GM21737 (cell line): ENCODE data around the gene KCNN3.
"Not testable (repeated sequence)": the region's sequence is repeated elsewhere in the genome, so short reads cannot be mapped to it uniquely, and the experiment has no call there.

Experiments
- ATAC-seq: cut with Tn5 transposase; IDR thresholded peaks from one replicate; pipeline ENCODE4 v1.9.1; 2021; ENCODE audit warnings: mild to moderate bottlenecking, moderate library complexity; ENCODE audit not compliant: unreplicated experiment

Gene KCNN3

GRCh38 chr1:154670310-154671270, 199.5 kb downstream of the KCNN3 start:
- not testable (repeated sequence) for ATAC-seq

DNA sequence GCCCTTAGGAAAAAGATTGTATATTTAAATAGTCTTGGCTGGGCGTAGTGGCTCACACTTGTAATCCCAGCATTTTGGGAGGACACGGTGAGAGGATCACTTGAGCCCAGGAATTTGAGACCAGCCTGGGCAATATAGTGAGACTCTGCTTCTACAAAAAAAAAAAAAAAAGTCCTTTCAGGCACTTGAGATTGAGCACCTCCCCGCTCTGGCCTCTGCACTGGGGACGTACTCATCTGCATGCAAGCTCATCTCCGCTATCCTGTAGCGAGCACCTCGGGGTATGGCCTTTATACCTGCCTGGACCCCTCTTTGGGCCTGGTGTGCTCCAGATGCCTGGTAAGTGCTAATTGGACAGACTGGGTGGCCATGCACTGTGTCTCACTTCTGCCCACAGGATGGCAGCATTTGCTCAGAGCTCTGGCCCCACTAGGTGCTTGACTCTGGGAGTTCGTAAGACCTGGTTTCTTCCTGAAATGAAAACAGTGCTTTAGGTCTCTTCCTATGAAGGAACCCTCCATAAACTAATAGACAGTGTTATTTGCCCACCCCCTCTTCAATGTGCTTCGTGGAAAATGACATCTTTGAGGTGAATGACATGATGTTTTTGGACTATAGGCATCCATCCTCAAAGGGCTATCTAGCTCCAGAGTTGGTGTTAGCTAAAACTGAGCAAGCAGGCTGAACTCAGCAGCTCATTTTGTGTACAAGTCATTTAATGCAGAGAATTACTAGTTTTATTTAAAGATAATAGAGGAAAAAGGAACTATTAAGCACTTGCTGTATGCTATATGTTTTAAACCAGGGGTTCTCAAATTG, 200.4 kb downstream of the KCNN3 start:
- ATAC-seq, result peak; percentile 77

DNA sequence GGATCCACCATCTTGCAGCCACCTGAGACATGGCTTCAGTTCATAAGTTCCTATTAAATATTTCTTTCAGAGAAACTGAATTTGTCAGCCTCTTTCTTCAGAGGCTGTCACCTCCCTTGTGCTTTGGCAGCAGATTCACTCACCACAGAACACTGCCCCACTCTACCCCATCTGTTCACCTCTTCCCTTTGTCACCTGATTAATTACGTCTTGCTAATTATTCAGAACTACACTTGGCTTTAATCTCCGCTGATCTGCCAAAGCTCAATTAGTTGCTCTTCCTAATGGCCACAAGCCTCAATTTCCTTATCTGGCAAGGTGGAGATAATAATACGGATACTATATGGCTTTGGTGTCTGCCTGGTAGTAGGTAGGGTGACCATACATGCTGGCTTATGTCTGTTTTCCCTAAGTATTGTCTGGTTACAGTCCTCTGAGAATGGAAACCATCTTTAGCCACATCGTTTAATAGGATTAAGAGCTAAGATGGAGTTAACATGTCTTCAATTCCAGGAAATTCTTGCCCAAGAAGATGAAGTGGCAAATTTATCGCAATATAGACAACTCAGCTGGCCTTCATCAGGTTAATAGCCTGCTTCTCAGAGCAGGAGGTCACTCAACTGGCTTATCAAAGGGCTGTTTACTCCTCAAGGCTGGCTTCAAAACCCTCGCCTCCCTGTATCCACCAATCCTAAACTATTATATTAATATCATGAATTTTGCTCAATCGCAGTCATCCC, 203.9 kb downstream of the KCNN3 start:
- no peak for ATAC-seq

GRCh38 chr1:154664331-154665002, 205.6 kb downstream of the KCNN3 start:
- no peak for ATAC-seq

DNA sequence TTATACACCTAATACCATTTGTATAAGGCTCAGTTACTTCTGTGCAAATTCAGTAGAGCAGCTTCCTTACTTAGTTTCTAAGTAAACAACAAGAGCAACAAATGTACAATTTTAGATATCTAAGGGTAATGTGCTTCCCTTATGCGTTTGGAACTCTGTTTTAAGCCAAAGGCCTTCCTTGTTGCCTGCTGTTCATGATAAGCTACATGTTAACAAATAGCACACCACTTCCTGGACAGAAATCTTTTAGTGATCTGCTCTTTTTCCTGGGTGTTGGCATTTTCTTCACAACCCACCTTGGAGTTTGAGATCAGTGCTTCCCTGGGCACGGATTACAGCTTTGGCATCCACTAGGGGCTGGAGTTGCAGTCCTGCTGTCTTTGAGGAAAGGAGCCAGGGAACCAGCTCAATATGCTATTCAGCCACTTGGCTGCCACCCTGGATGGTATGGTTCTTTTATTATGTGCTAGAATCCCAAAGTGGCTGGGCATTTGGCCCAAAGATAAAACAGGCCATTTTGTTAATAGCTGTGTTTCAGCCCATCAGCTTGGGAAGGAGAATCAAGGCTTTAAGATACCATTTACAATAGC, 206.5 kb downstream of the KCNN3 start:
- no peak for ATAC-seq

- no peak for ATAC-seq
These were observed 209.0 kb downstream of the KCNN3 start for GRCh38 chr1:154661110-154661509.

- no peak for ATAC-seq
These were observed 210.1 kb downstream of the KCNN3 start for GRCh38 chr1:154659823-154660592.

DNA sequence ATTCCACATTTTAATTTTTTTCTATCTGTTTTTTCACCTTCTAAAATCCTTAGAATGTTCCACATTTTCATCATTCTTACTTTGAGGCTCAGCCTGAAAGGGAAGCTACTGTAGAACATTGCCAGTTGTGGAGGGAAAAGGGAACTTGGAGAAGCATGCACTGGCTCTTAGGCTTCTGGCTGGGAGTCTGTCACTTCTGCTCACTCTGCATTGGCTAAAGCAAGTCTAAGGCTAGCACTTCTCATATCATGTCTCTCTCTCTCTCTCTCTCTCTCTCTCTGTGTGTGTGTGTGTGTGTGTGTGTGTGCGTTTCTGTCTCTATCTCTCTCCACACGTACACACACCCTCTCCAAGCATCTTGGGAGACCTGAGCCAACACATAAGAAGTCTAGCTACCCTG, 212.5 kb downstream of the KCNN3 start:
- ATAC-seq, result no peak

- no peak for ATAC-seq
These were observed 217.2 kb downstream of the KCNN3 start for GRCh38 chr1:154652893-154653292.
